Neural crest cell (in vitro differentiated cells): ENCODE measurements around the gene SEMA6D. TPM values are rescaled to one million over a fixed set of nuclear protein-coding genes. Genes with fewer than 3 reads are reported as not detected.

ENCODE experiments used
- DNase-seq: peaks from one replicate; pipeline ENCODE4 v3.0.0; 2021; ENCODE audit warnings: low read depth, mixed read lengths, low spot score
- H3K27ac Mint-ChIP-seq: one replicate; pipeline ENCODE4 v1.8.0; 2021; ENCODE audit warnings: mild to moderate bottlenecking, mixed read lengths; ENCODE audit not compliant: unreplicated experiment
- H3K27me3 Mint-ChIP-seq: 2 replicates; pipeline ENCODE4 v1.8.0; 2021; ENCODE audit warnings: low read depth, mild to moderate bottlenecking, mixed read lengths
- H3K36me3 Mint-ChIP-seq: 2 replicates; pipeline ENCODE4 v1.8.0; 2021; ENCODE audit warnings: low read depth, mild to moderate bottlenecking, mixed read lengths
- H3K4me1 Mint-ChIP-seq: 2 replicates; pipeline ENCODE4 v1.8.0; 2021; ENCODE audit warnings: mixed read lengths
- H3K4me3 Mint-ChIP-seq: one replicate; pipeline ENCODE4 v1.8.0; 2021; ENCODE audit warnings: mild to moderate bottlenecking, mixed read lengths
- H3K9me3 Mint-ChIP-seq: 2 replicates; pipeline ENCODE4 v1.8.0; 2021; ENCODE audit warnings: mixed read lengths
- CTCF ChIP-seq: fragments of 200-600 bp; sonication (generic); conservative IDR thresholded peaks from 2 replicates; pipeline ENCODE4 v1.5.0; 2021; ENCODE audit warnings: antibody characterized with exemption, mild to moderate bottlenecking
- total RNA-seq: library from RNA; stranded (reverse); gene quantifications from 2 replicates; pipeline ENCODE4 v1.2.1, GENCODE V29; 2021

Gene SEMA6D
- total RNA-seq, 1 donor from 2014 or later: 11.1 TPM

DNA sequence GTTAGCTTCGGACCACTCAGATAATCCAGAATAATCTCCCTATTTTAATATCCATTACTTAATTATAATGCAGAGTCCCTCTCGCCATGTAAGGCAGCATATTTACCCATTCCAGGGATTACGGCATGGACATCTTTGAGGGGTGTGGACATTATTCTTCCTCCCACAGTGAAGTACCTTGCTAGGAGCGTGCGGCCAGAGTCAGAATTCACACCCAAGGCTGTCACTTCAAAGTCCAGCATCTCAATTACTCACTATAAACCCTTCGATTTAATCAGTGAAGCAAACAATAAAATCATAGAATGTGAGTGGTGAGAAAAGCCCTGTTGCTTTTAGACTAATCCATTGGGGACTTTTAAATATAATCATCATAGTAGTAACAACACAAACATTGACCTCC, 11.6 kb downstream of the SEMA6D start:
- no peaks in the 10 kb centered on the region for H3K9me3 Mint-ChIP-seq
- no peak for DNase-seq
- no peaks in the 10 kb centered on the region for H3K27me3 Mint-ChIP-seq
- H3K36me3 Mint-ChIP-seq: no peaks in the 10 kb centered on the region
- H3K4me1 Mint-ChIP-seq: no peaks in the 10 kb centered on the region
- TF ChIP-seq CTCF: no peak
- H3K27ac Mint-ChIP-seq: no peak overlapping the region
- no peak overlapping the region for H3K4me3 Mint-ChIP-seq

GRCh38 chr15:47731230-47731629, 13.9 kb downstream of the SEMA6D start:
- Mint-ChIP-seq H3K9me3 (no peaks in the 10 kb centered on the region), H3K27me3 (no peaks in the 10 kb centered on the region), H3K36me3 (no peaks in the 10 kb centered on the region), H3K4me1 (no peaks in the 10 kb centered on the region), H3K27ac (no peak overlapping the region), H3K4me3 (no peak overlapping the region)
- TF ChIP-seq CTCF: no peak
- no peak for DNase-seq

DNA sequence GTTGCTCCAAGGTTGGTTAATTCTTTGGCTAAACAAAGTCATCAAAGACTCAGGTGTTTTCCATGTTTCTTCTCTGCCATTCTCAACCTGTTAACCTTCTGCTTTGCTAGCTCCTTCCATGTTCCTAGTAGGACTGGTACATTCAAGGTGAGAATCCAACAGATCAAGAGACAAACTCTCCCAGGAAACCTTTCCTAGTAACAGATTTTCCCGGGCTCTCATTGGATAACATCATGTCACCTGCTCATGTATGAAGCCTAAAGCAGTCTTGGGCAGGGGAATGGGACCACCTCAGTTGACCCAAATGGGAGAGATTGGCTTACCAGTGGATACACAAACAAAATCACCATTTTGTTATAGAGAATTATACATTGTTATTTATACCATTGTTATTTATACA, 14.9 kb downstream of the SEMA6D start:
- Mint-ChIP-seq H3K9me3 (no peaks in the 10 kb centered on the region), H3K4me1 (peaks cover 7% of the 10 kb centered on the region), H3K36me3 (no peaks in the 10 kb centered on the region), H3K27ac (no peak overlapping the region), H3K4me3 (no peak overlapping the region), H3K27me3 (no peaks in the 10 kb centered on the region)
- DNase-seq: no peak
- no peak for TF ChIP-seq CTCF

DNA sequence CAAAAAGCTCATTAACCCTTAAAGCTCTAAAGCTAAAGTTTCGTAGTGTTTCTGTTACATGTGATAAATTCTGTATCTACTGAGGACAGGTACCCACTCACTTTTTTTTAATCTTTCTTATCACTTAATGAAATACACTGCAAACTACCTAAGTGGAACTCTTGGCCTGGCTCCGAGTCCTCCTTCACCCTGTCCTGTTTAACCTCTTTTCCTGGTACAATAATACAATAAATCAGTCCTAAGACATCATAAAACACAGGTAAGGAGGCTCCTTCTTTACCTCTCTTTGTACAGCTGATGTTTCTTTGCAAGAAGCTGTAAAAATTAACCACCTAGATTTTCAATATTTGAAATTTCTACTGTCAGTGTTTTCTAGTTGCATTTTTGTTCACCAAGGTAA, 15.8 kb downstream of the SEMA6D start:
- peaks cover 7% of the 10 kb centered on the region for H3K4me1 Mint-ChIP-seq
- TF ChIP-seq CTCF: no peak
- H3K27ac Mint-ChIP-seq: no peak overlapping the region
- no peaks in the 10 kb centered on the region for H3K9me3 Mint-ChIP-seq
- H3K27me3 Mint-ChIP-seq: no peaks in the 10 kb centered on the region
- DNase-seq: no peak
- H3K36me3 Mint-ChIP-seq: no peaks in the 10 kb centered on the region
- no peak overlapping the region for H3K4me3 Mint-ChIP-seq

- H3K27ac Mint-ChIP-seq: no peak overlapping the region
- TF ChIP-seq CTCF: no peak
- no peaks in the 10 kb centered on the region for H3K9me3 Mint-ChIP-seq
- H3K4me3 Mint-ChIP-seq: no peak overlapping the region
- peaks cover 7% of the 10 kb centered on the region for H3K4me1 Mint-ChIP-seq
- H3K27me3 Mint-ChIP-seq: no peaks in the 10 kb centered on the region
- DNase-seq: no peak
- H3K36me3 Mint-ChIP-seq: no peaks in the 10 kb centered on the region
These were observed 19.0 kb downstream of the SEMA6D start for GRCh38 chr15:47736143-47736786.
